SK-N-SH treated with all-trans-retinoic acid at 6 μM for 48 hours (cell line): ENCODE data around the gene SCYGR8.
A peak's percentile ranks its signal among the peaks of the same experiment; 100 is the strongest.

Experiments
- ATAC-seq: fragments of 200-7000 bp; cut with Tn5 transposase; 3 replicates; pipeline ENCODE4 v1.9.1; 2020; ENCODE audit warnings: mild to moderate bottlenecking, moderate library complexity
- ARNTL ChIP-seq: fragments of 450-650 bp; formaldehyde crosslinking; IDR thresholded peaks from 2 replicates; pipeline ENCODE4 v1.5.0; 2020; ENCODE audit warnings: low read depth, mild to moderate bottlenecking, moderate library complexity, borderline replicate concordance
- BACH2 ChIP-seq: fragments of 250-450 bp; sonication (Bioruptor Pico); IDR thresholded peaks from 2 replicates; pipeline ENCODE4 v1.9.0; 2021; ENCODE audit warnings: mild to moderate bottlenecking, borderline replicate concordance
- CSDC2 ChIP-seq: fragments of 250-450 bp; sonication (Bioruptor Pico); IDR thresholded peaks from 2 replicates; pipeline ENCODE4 v1.5.0; 2020; ENCODE audit warnings: mild to moderate bottlenecking, moderate library complexity
- ESRRG ChIP-seq: fragments of 250-450 bp; sonication (Bioruptor Pico); IDR thresholded peaks from 2 replicates; pipeline ENCODE4 v1.6.1; 2021; ENCODE audit warnings: mild to moderate bottlenecking
- GLIS3 ChIP-seq: fragments of 250-450 bp; sonication (Bioruptor Pico); IDR thresholded peaks from 2 replicates; pipeline ENCODE4 v1.5.0; 2020; ENCODE audit warnings: mild to moderate bottlenecking, moderate library complexity
- ISL1 ChIP-seq: fragments of 250-450 bp; sonication (Bioruptor Pico); IDR thresholded peaks from 2 replicates; pipeline ENCODE4 v2.1.2; 2022; ENCODE audit warnings: mild to moderate bottlenecking, moderate library complexity
- PPARA ChIP-seq: fragments of 250-450 bp; sonication (Bioruptor Pico); IDR thresholded peaks from 2 replicates; pipeline ENCODE4 v1.5.0; 2020; ENCODE audit warnings: mild to moderate bottlenecking, borderline replicate concordance
- RARB ChIP-seq: fragments of 250-450 bp; sonication (Bioruptor Pico); IDR thresholded peaks from 2 replicates; pipeline ENCODE4 v1.8.0; 2021; ENCODE audit warnings: mild to moderate bottlenecking, moderate library complexity
- SNAI2 ChIP-seq: fragments of 250-450 bp; sonication (Bioruptor Pico); IDR thresholded peaks from 2 replicates; pipeline ENCODE4 v1.5.0; 2020; ENCODE audit warnings: mild to moderate bottlenecking, moderate library complexity
- TCF4 ChIP-seq: fragments of 250-450 bp; sonication (Bioruptor Pico); IDR thresholded peaks from 2 replicates; pipeline ENCODE4 v1.8.0; 2021; ENCODE audit warnings: mild to moderate bottlenecking, moderate library complexity, borderline replicate concordance
- TOX ChIP-seq: fragments of 250-450 bp; sonication (Bioruptor Pico); IDR thresholded peaks from 2 replicates; pipeline ENCODE4 v1.8.0; 2021; ENCODE audit warnings: mild to moderate bottlenecking, moderate library complexity, borderline replicate concordance
- ZC3H10 ChIP-seq: fragments of 250-450 bp; sonication (Bioruptor Pico); IDR thresholded peaks from 2 replicates; pipeline ENCODE4 v1.5.1; 2021; ENCODE audit warnings: mild to moderate bottlenecking, moderate library complexity
- ZFP3 ChIP-seq: fragments of 250-450 bp; sonication (Bioruptor Pico); IDR thresholded peaks from 2 replicates; pipeline ENCODE4 v1.5.0; 2020; ENCODE audit warnings: mild to moderate bottlenecking, moderate library complexity
- ZFP30 ChIP-seq: fragments of 450-650 bp; formaldehyde crosslinking; IDR thresholded peaks from 2 replicates; pipeline ENCODE4 v1.5.0; 2022; ENCODE audit warnings: mild to moderate bottlenecking, moderate library complexity
- ZNF565 ChIP-seq: fragments of 450-650 bp; formaldehyde crosslinking; conservative IDR thresholded peaks from 2 replicates; pipeline ENCODE4 v1.5.0; 2020; ENCODE audit warnings: low read depth, mild to moderate bottlenecking, moderate library complexity
- ZNF8 ChIP-seq: fragments of 450-650 bp; formaldehyde crosslinking; IDR thresholded peaks from 2 replicates; pipeline ENCODE4 v1.5.0; 2020; ENCODE audit warnings: mild to moderate bottlenecking, moderate library complexity
- TF ChIP-seq, protein P1 (sequence below): fragments of 250-450 bp; sonication (Bioruptor Pico); IDR thresholded peaks from 2 replicates; pipeline ENCODE4 v1.8.0; 2020; ENCODE audit warnings: mild to moderate bottlenecking, moderate library complexity, borderline replicate concordance
- TF ChIP-seq, protein P2 (sequence below): fragments of 250-450 bp; sonication (Bioruptor Pico); IDR thresholded peaks from 2 replicates; pipeline ENCODE4 v1.5.0; 2020; ENCODE audit warnings: mild to moderate bottlenecking, moderate library complexity
- TF ChIP-seq, protein P3 (sequence below): fragments of 250-450 bp; sonication (Bioruptor Pico); IDR thresholded peaks from 2 replicates; pipeline ENCODE4 v1.8.0; 2021; ENCODE audit warnings: low read depth, mild to moderate bottlenecking, moderate library complexity, borderline replicate concordance
- TF ChIP-seq, protein P4 (sequence below): fragments of 250-450 bp; sonication (Bioruptor Pico); IDR thresholded peaks from 2 replicates; pipeline ENCODE4 v1.5.1; 2020; ENCODE audit warnings: low read depth, mild to moderate bottlenecking, moderate library complexity

Gene SCYGR8

DNA sequence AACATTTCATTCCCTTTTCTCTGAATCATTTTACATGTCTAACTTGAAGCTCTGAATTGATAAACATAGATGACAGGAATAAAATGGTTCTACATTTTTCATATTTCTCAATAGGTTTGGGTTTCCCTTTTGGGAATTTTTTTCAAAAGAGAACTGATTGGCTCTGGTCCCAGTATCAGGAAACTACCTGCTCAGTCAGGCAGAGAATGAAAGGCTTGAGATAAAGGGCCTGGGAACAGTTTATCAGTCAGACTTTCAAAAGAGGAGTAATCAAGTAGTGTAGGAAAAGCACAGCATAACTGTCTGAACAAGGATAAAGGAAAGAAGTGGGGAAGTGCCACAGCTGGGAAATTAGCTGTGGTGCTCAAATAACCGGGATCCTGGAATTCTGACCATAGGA, 39.6 kb downstream of the SCYGR8 start (continued):
- TF ChIP-seq, protein P1, sequence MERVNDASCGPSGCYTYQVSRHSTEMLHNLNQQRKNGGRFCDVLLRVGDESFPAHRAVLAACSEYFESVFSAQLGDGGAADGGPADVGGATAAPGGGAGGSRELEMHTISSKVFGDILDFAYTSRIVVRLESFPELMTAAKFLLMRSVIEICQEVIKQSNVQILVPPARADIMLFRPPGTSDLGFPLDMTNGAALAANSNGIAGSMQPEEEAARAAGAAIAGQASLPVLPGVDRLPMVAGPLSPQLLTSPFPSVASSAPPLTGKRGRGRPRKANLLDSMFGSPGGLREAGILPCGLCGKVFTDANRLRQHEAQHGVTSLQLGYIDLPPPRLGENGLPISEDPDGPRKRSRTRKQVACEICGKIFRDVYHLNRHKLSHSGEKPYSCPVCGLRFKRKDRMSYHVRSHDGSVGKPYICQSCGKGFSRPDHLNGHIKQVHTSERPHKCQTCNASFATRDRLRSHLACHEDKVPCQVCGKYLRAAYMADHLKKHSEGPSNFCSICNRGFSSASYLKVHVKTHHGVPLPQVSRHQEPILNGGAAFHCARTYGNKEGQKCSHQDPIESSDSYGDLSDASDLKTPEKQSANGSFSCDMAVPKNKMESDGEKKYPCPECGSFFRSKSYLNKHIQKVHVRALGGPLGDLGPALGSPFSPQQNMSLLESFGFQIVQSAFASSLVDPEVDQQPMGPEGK = no peak
- TF ChIP-seq, protein P2, sequence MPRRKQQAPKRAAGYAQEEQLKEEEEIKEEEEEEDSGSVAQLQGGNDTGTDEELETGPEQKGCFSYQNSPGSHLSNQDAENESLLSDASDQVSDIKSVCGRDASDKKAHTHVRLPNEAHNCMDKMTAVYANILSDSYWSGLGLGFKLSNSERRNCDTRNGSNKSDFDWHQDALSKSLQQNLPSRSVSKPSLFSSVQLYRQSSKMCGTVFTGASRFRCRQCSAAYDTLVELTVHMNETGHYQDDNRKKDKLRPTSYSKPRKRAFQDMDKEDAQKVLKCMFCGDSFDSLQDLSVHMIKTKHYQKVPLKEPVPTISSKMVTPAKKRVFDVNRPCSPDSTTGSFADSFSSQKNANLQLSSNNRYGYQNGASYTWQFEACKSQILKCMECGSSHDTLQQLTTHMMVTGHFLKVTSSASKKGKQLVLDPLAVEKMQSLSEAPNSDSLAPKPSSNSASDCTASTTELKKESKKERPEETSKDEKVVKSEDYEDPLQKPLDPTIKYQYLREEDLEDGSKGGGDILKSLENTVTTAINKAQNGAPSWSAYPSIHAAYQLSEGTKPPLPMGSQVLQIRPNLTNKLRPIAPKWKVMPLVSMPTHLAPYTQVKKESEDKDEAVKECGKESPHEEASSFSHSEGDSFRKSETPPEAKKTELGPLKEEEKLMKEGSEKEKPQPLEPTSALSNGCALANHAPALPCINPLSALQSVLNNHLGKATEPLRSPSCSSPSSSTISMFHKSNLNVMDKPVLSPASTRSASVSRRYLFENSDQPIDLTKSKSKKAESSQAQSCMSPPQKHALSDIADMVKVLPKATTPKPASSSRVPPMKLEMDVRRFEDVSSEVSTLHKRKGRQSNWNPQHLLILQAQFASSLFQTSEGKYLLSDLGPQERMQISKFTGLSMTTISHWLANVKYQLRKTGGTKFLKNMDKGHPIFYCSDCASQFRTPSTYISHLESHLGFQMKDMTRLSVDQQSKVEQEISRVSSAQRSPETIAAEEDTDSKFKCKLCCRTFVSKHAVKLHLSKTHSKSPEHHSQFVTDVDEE = no peak
- no peak for TF ChIP-seq PPARA (CRISPR knock-in tag)
- no peak for TF ChIP-seq GLIS3
- TF ChIP-seq ZNF8 (CRISPR knock-in tag) = no peak

DNA sequence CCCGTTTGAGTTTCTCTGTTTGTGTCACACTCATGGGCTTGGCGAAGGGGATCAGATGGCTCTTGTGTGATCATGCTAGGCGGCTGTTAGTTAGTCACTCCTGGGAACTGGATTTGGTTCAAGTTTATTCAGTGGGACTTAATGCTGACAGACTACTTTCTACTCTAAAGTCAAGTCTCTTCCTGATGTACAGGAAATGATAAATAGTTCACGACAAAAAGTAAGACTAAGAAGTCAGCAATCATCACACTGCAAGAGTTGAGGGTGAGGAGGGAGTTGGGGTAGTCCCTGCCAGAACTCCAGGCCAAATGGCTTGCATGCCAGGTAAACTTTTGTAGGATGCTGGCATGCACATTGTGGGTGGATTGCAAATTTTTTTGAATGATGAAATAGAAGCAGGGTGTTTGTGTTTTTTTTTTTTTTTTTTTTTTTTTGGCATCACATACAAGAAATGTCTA, 42.9 kb downstream of the SCYGR8 start:
- TF ChIP-seq BACH2 (no peak), TCF4 (CRISPR knock-in tag) (no peak), ZFP3 (CRISPR knock-in tag) (no peak), ZC3H10 (CRISPR knock-in tag) (no peak), ISL1 (CRISPR knock-in tag) (no peak), ZNF565 (CRISPR knock-in tag) (no peak), ZFP30 (CRISPR knock-in tag) (no peak), RARB (no peak), TOX (no peak), SNAI2 (CRISPR knock-in tag) (no peak), GLIS3 (no peak), CSDC2 (CRISPR knock-in tag) (no peak), ARNTL (no peak)
- TF ChIP-seq, protein P3, sequence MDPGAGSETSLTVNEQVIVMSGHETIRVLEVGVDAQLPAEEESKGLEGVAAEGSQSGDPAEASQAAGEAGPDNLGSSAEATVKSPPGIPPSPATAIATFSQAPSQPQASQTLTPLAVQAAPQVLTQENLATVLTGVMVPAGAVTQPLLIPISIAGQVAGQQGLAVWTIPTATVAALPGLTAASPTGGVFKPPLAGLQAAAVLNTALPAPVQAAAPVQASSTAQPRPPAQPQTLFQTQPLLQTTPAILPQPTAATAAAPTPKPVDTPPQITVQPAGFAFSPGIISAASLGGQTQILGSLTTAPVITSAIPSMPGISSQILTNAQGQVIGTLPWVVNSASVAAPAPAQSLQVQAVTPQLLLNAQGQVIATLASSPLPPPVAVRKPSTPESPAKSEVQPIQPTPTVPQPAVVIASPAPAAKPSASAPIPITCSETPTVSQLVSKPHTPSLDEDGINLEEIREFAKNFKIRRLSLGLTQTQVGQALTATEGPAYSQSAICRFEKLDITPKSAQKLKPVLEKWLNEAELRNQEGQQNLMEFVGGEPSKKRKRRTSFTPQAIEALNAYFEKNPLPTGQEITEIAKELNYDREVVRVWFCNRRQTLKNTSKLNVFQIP = no peak
- TF ChIP-seq, protein P4, sequence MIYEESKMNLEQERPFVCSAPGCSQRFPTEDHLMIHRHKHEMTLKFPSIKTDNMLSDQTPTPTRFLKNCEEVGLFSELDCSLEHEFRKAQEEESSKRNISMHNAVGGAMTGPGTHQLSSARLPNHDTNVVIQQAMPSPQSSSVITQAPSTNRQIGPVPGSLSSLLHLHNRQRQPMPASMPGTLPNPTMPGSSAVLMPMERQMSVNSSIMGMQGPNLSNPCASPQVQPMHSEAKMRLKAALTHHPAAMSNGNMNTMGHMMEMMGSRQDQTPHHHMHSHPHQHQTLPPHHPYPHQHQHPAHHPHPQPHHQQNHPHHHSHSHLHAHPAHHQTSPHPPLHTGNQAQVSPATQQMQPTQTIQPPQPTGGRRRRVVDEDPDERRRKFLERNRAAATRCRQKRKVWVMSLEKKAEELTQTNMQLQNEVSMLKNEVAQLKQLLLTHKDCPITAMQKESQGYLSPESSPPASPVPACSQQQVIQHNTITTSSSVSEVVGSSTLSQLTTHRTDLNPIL (CRISPR knock-in tag) = no peak
- TF ChIP-seq, protein P2 = no peak
- TF ChIP-seq, protein P1 = no peak
- TF ChIP-seq, all 23 proteins: peak for 0
- ATAC-seq = no peak

DNA sequence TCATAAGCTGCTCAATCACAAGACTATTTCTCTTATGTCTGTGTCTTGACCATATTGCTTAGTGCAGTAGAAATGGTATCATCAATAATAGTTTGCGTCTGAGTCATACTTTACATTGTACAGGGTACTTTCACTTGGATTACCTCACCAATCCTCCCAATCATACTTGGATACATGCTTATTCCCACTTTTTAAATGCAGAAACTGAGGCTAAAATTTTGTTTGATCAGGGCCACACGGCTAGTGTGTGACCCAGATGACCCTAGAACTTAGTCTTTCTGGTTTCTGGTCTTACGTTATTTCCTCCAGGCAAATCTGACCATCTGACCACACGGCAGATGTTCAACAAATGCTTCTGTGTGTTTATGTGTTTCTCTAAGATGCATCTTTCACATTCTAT, 44.1 kb downstream of the SCYGR8 start:
- ATAC-seq = peak; percentile 46; the same call in 1 of the 3 replicates
- TF ChIP-seq, protein P3 = no peak
- TF ChIP-seq BACH2 (no peak), ESRRG (CRISPR knock-in tag) (no peak), ZC3H10 (CRISPR knock-in tag) (no peak)
- TF ChIP-seq, protein P4 (CRISPR knock-in tag) = no peak
- TF ChIP-seq, protein P2 = no peak
